ENCODE data around the gene SAMD1. TPM values are rescaled to one million over a fixed set of nuclear protein-coding genes. Genes with fewer than 3 reads are reported as not detected.
"Not testable (repeated sequence)": the region's sequence is repeated elsewhere in the genome, so short reads cannot be mapped to it uniquely, and the experiment has no call there.

The SAMD1 gene
- total RNA-seq, 2 donors from 2014 or later: 45.5 to 54.6 TPM

- not testable (repeated sequence) for H3K27me3 Mint-ChIP-seq; H3K36me3 Mint-ChIP-seq; H3K9me3 Mint-ChIP-seq; DNase-seq (ENCODE audit: low spot score); H3K4me3 Mint-ChIP-seq
- Mint-ChIP-seq H3K27ac (peak overlapping the region; percentile 54 to 85), H3K4me1 (ENCODE audit: low read depth in 2 of 2) (peaks cover 14% of the 10 kb centered on the region in 2 donors)
- peak; percentile 66 to 73 for ATAC-seq
Measured at GRCh38 chr19:14042659-14043608, 47.6 kb downstream of the SAMD1 start.

- Mint-ChIP-seq H3K9me3 (no peaks in the 10 kb centered on the region), H3K4me1 (ENCODE audit: low read depth in 2 of 2) (peaks cover 15 to 20% of the 10 kb centered on the region in 2 donors), H3K27me3 (no peaks in the 10 kb centered on the region), H3K27ac (no peak overlapping the region), H3K4me3 (no peak overlapping the region), H3K36me3 (no peaks in the 10 kb centered on the region)
- no peak for DNase-seq (ENCODE audit: low spot score)
- ATAC-seq: no peak
Measured at GRCh38 chr19:14039181-14039580, 51.4 kb downstream of the SAMD1 start.

Other genes with a start within 250 kb of the SAMD1 start
- gene NANOS3, start 213.6 kb downstream of the SAMD1 start, total RNA-seq: under 1 TPM in 1 of 2 donors, not detected in 1; 0.95 TPM
- 1 to 10 TPM; 3.7 to 4.0 TPM for gene BRME1, start 184.6 kb downstream of the SAMD1 start, total RNA-seq
- gene CC2D1A, start 184.6 kb downstream of the SAMD1 start, total RNA-seq: 10 to 100 TPM; 33.2 to 41.3 TPM
- under 1 TPM in 1 of 2 donors, not detected in 1; 0.70 TPM for gene PODNL1, start 152.3 kb downstream of the SAMD1 start, total RNA-seq
- gene DCAF15, start 138.2 kb downstream of the SAMD1 start, total RNA-seq: 100 to 1,000 TPM in 1 of 2 donors, 10 to 100 TPM in 1; 62.0 to 107 TPM
- gene RFX1, start 84.4 kb downstream of the SAMD1 start, total RNA-seq: 10 to 100 TPM; 13.4 to 16.4 TPM
- not detected for gene RLN3, start 62.6 kb downstream of the SAMD1 start, total RNA-seq
- 10 to 100 TPM; 34.9 to 44.0 TPM for gene IL27RA, start 59.0 kb downstream of the SAMD1 start, total RNA-seq
- gene PALM3, start 28.7 kb downstream of the SAMD1 start, total RNA-seq: not detected
- under 1 TPM; 0.31 to 0.59 TPM for gene MISP3, start 18.0 kb downstream of the SAMD1 start, total RNA-seq
- gene C19orf67, start 5.0 kb downstream of the SAMD1 start, total RNA-seq: not detected
- 10 to 100 TPM; 61.6 to 80.0 TPM for gene PRKACA, start 27.0 kb upstream of the SAMD1 start, total RNA-seq
- gene ASF1B, start 45.8 kb upstream of the SAMD1 start, total RNA-seq: 10 to 100 TPM; 48.2 to 89.3 TPM
- 1 to 10 TPM; 6.5 to 8.2 TPM for gene ADGRL1, start 115.4 kb upstream of the SAMD1 start, total RNA-seq

Data from natural killer cell treated with Interleukin-12 subunit alpha and Interleukin-12 subunit beta and Interleukin-15 and Interleukin-18, amount 100 ng/mL, for 72 hours (primary cell).